Measurements from ENCODE around the gene BNC2.

The BNC2 gene

DNA sequence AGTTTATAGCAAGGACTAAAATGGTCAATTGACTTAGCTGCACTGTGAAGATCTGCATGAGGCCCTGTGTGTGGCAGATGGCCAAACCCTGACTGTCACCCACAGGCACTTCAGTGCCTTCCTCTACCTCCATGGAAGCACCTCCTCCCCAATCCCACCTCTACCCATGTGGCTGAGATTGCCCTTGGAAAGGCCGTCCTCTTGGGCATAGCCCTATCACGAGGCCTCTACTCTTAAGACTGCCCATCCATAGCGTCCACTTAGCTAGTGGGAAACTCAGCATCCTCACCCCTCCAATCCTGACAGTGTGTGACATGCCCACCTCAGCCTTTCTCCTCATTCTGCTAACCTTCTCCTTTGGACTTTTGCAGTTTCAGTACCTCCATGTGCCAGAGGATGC, 510.2 kb downstream of the BNC2 start:
- no peak for FAIRE-seq
- DNase-seq (ENCODE audit: insufficient read length, low spot score), result no peak

All from HTR-8/SVneo (cell line).